Measurements from ENCODE around the gene ANKRD17.

The ANKRD17 gene

GRCh38 chr4:73064536-73064935 lies 194.1 kb downstream of the ANKRD17 start:
- DNase-seq (ENCODE audit: low spot score), result no peak

- DNase-seq (ENCODE audit: low spot score), result no peak
These were observed 203.2 kb downstream of the ANKRD17 start for GRCh38 chr4:73055241-73055897.

GRCh38 chr4:73053974-73054480 lies 204.6 kb downstream of the ANKRD17 start:
- no peak for DNase-seq (ENCODE audit: low spot score)

GRCh38 chr4:73053076-73053475 lies 205.5 kb downstream of the ANKRD17 start:
- no peak for DNase-seq (ENCODE audit: low spot score)

GRCh38 chr4:73051625-73052024 lies 207.0 kb downstream of the ANKRD17 start:
- no peak for DNase-seq (ENCODE audit: low spot score)

- no peak for DNase-seq (ENCODE audit: low spot score)
These were observed 212.7 kb downstream of the ANKRD17 start for GRCh38 chr4:73045879-73046278.

- DNase-seq (ENCODE audit: low spot score), result no peak
These were observed 221.5 kb downstream of the ANKRD17 start for GRCh38 chr4:73037057-73037456.

GRCh38 chr4:73036123-73036522 lies 222.5 kb downstream of the ANKRD17 start:
- no peak for DNase-seq (ENCODE audit: low spot score)

GRCh38 chr4:73034896-73035295 lies 223.7 kb downstream of the ANKRD17 start:
- DNase-seq (ENCODE audit: low spot score), result no peak

GRCh38 chr4:73028621-73029020 lies 230.0 kb downstream of the ANKRD17 start:
- no peak for DNase-seq (ENCODE audit: low spot score)

Small RNA genes within 50 kb of the gene (small RNA-seq; reads per million reads assigned to genes)
- gene RF00334, result 0 reads per million in 2 experiments
- 0 reads per million in 2 experiments for gene RNU6ATAC5P
